ENCODE results near the gene ZNF385B. TPM values are rescaled to one million over a fixed set of nuclear protein-coding genes. Genes with fewer than 3 reads are reported as not detected.

The ZNF385B gene
- total RNA-seq, 3 donors from 2014 or later, result 3.4 to 8.8 (median 4.5) TPM

GRCh38 chr2:179669196-179669595, 192.2 kb downstream of the ZNF385B start:
- no peak overlapping the region for H3K4me3 ChIP-seq
- no peak for DNase-seq (ENCODE audit: low spot score in 2 of 2)
- H3K27me3 ChIP-seq, result no peaks in the 10 kb centered on the region
- H3K27ac ChIP-seq, result no peak overlapping the region
- intact Hi-C loops (cut with DNase I; ENCODE audit: low total_unique reads), result no loop called here
- H3K9me3 ChIP-seq, result no peaks in the 10 kb centered on the region
- no peaks in the 10 kb centered on the region for H3K4me1 ChIP-seq
- H3K36me3 ChIP-seq, result no peaks in the 10 kb centered on the region
- TF ChIP-seq POLR2A (IDR thresholded peaks at IDR 0.05) (no peak), CTCF (IDR thresholded peaks at IDR 0.05) (no peak), POLR2AphosphoS5 (IDR thresholded peaks at IDR 0.05) (no peak)

GRCh38 chr2:179664972-179665812, 196.2 kb downstream of the ZNF385B start:
- no peak for DNase-seq (ENCODE audit: low spot score in 2 of 2)
- no peak overlapping the region for H3K4me3 ChIP-seq
- intact Hi-C loops (cut with DNase I; ENCODE audit: low total_unique reads), result no loop called here
- H3K36me3 ChIP-seq, result no peaks in the 10 kb centered on the region
- no peaks in the 10 kb centered on the region for H3K4me1 ChIP-seq
- H3K27ac ChIP-seq, result no peak overlapping the region
- H3K9me3 ChIP-seq, result no peaks in the 10 kb centered on the region
- no peak for TF ChIP-seq POLR2A (IDR thresholded peaks at IDR 0.05)
- TF ChIP-seq POLR2AphosphoS5 (IDR thresholded peaks at IDR 0.05), result no peak
- no peak for TF ChIP-seq CTCF (IDR thresholded peaks at IDR 0.05)
- H3K27me3 ChIP-seq, result no peaks in the 10 kb centered on the region

GRCh38 chr2:179661986-179662385, 199.4 kb downstream of the ZNF385B start:
- no peaks in the 10 kb centered on the region for H3K9me3 ChIP-seq
- intact Hi-C loops (cut with DNase I; ENCODE audit: low total_unique reads), result no loop called here

GRCh38 chr2:179657068-179657595, 204.3 kb downstream of the ZNF385B start:
- DNase-seq (ENCODE audit: low spot score in 2 of 2), result no peak
- Histone ChIP-seq H3K27ac (no peak overlapping the region), H3K27me3 (no peaks in the 10 kb centered on the region), H3K9me3 (no peaks in the 10 kb centered on the region), H3K4me3 (no peak overlapping the region), H3K36me3 (no peaks in the 10 kb centered on the region), H3K4me1 (no peaks in the 10 kb centered on the region)
- TF ChIP-seq POLR2A (IDR thresholded peaks at IDR 0.05), result no peak
- TF ChIP-seq POLR2AphosphoS5 (IDR thresholded peaks at IDR 0.05), result no peak
- TF ChIP-seq CTCF (IDR thresholded peaks at IDR 0.05), result no peak
- intact Hi-C loops (cut with DNase I; ENCODE audit: low total_unique reads), result no loop called here

More at GRCh38 chr2:179661986-179662385, 199.4 kb downstream of the ZNF385B start:
- H3K4me1 ChIP-seq, result no peaks in the 10 kb centered on the region
- H3K27ac ChIP-seq, result no peak overlapping the region
- TF ChIP-seq POLR2A (IDR thresholded peaks at IDR 0.05) (no peak), CTCF (IDR thresholded peaks at IDR 0.05) (no peak)
- no peaks in the 10 kb centered on the region for H3K27me3 ChIP-seq
- H3K4me3 ChIP-seq, result no peak overlapping the region
- no peaks in the 10 kb centered on the region for H3K36me3 ChIP-seq
- no peak for DNase-seq (ENCODE audit: low spot score in 2 of 2)

GRCh38 chr2:179655627-179656026, 205.8 kb downstream of the ZNF385B start:
- Histone ChIP-seq H3K27ac (no peak overlapping the region), H3K4me3 (no peak overlapping the region), H3K9me3 (no peaks in the 10 kb centered on the region), H3K4me1 (no peaks in the 10 kb centered on the region), H3K36me3 (no peaks in the 10 kb centered on the region), H3K27me3 (no peaks in the 10 kb centered on the region)
- TF ChIP-seq CTCF (IDR thresholded peaks at IDR 0.05) (no peak), POLR2A (IDR thresholded peaks at IDR 0.05) (no peak), POLR2AphosphoS5 (IDR thresholded peaks at IDR 0.05) (no peak)
- intact Hi-C loops (cut with DNase I; ENCODE audit: low total_unique reads), result no loop called here
- DNase-seq (ENCODE audit: low spot score in 2 of 2), result no peak
